Progenitor cell of endocrine pancreas (in vitro differentiated cells): ENCODE data around the gene PRKCE. TPM values are rescaled to one million over a fixed set of nuclear protein-coding genes. Genes with fewer than 3 reads are reported as not detected.
A peak's percentile ranks its signal among the peaks of the same experiment; 100 is the strongest.

Experiments
- DNase-seq: peaks from one replicate; pipeline ENCODE4 v3.0.0; 2021; ENCODE audit warnings: low spot score; ENCODE audit not compliant: unreplicated experiment
- H3K27ac Mint-ChIP-seq: 2 replicates; pipeline ENCODE4 v1.8.0; 2021; ENCODE audit warnings: mild to moderate bottlenecking, moderate library complexity, mixed read lengths
- H3K27me3 Mint-ChIP-seq: 2 replicates; pipeline ENCODE4 v1.8.0; 2021; ENCODE audit warnings: mixed read lengths
- H3K36me3 Mint-ChIP-seq: 2 replicates; pipeline ENCODE4 v1.8.0; 2022; ENCODE audit warnings: mixed read lengths; ENCODE audit not compliant: insufficient read depth
- H3K4me1 Mint-ChIP-seq: 2 replicates; pipeline ENCODE4 v1.8.0; 2021; ENCODE audit warnings: low read depth, mixed read lengths
- H3K4me3 Mint-ChIP-seq: 2 replicates; pipeline ENCODE4 v1.8.0; 2021; ENCODE audit warnings: low read depth, mild to moderate bottlenecking, moderate library complexity, mixed read lengths
- H3K9me3 Mint-ChIP-seq: 2 replicates; pipeline ENCODE4 v1.8.0; 2021; ENCODE audit warnings: low read depth, mixed read lengths
- total RNA-seq: library from RNA; stranded (reverse); gene quantifications from 2 replicates; pipeline ENCODE4 v1.2.1, GENCODE V29; 2021
- TF ChIP-seq, protein P1 (sequence below): fragments of 200-600 bp; sonication (generic); IDR thresholded peaks from one replicate; pipeline ENCODE4 v1.5.0; 2021; ENCODE audit warnings: antibody characterized with exemption, mild to moderate bottlenecking; ENCODE audit not compliant: unreplicated experiment

The PRKCE gene
- total RNA-seq, 1 donor from 2014 or later = 4.2 TPM

DNA sequence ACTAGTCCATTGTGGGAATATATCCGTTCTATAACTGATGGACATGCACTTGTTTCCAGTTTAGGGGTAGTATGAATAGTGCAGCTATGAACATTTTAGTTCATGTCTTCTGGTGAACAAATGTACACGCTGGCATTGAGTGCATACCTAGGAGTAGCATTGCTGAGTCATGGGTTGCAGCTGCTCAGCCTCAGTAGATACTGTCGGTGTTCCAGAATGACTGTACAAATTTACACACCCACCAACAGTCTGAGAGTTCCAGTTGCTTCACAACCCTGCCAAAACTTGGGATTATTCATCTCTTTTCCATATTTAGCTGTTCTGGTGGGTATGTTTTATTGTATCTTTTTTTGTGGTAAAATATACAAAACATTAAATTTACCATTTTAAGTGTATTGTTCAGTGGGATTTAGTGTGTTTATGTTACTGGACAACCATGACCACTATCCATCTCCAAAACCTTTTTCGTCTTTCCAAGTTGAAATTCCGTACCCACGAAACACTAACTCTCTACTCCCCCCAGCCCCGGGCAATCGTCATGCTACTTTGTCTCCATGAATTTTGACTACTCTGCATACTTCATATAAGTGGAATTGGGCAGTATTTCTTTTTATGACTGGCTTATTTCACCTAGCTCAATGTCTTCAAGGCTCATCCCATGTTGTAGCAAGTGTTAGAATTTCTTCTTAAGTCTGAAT lies 281.0 kb downstream of the PRKCE start:
- H3K4me3 Mint-ChIP-seq = no peak overlapping the region
- DNase-seq = no peak
- TF ChIP-seq, protein P1, sequence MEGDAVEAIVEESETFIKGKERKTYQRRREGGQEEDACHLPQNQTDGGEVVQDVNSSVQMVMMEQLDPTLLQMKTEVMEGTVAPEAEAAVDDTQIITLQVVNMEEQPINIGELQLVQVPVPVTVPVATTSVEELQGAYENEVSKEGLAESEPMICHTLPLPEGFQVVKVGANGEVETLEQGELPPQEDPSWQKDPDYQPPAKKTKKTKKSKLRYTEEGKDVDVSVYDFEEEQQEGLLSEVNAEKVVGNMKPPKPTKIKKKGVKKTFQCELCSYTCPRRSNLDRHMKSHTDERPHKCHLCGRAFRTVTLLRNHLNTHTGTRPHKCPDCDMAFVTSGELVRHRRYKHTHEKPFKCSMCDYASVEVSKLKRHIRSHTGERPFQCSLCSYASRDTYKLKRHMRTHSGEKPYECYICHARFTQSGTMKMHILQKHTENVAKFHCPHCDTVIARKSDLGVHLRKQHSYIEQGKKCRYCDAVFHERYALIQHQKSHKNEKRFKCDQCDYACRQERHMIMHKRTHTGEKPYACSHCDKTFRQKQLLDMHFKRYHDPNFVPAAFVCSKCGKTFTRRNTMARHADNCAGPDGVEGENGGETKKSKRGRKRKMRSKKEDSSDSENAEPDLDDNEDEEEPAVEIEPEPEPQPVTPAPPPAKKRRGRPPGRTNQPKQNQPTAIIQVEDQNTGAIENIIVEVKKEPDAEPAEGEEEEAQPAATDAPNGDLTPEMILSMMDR = no peak
- H3K36me3 Mint-ChIP-seq = no peaks in the 10 kb centered on the region
- H3K27ac Mint-ChIP-seq = no peak overlapping the region
- H3K27me3 Mint-ChIP-seq = peaks cover 6% of the 10 kb centered on the region
- no peaks in the 10 kb centered on the region for H3K4me1 Mint-ChIP-seq
- H3K9me3 Mint-ChIP-seq = no peaks in the 10 kb centered on the region

GRCh38 chr2:45935791-45936622 lies 284.5 kb downstream of the PRKCE start:
- H3K4me1 Mint-ChIP-seq = peaks cover 3% of the 10 kb centered on the region
- H3K9me3 Mint-ChIP-seq = no peaks in the 10 kb centered on the region
- TF ChIP-seq, protein P1 = peak; percentile 85
- H3K4me3 Mint-ChIP-seq = no peak overlapping the region
- no peaks in the 10 kb centered on the region for H3K36me3 Mint-ChIP-seq
- DNase-seq = peak; percentile 60
- peaks cover 3% of the 10 kb centered on the region for H3K27me3 Mint-ChIP-seq
- H3K27ac Mint-ChIP-seq = no peak overlapping the region

DNA sequence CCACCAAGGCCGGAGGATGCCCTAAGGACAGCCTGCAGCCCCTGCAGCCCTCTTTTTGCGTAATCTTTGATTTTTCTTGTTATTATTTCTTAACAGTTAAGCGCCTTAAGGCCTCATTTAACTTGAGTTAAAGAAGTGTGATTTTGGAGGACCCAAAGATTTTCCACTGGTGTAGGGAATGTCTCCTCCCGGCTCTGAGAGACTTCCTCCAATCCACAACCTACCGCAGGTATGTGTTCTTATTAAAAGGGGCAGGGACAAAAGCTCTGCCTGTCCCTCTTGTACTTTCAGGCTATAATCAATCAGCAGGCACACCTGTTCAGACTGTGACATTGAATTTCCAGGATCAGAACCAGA lies 285.1 kb downstream of the PRKCE start:
- no peaks in the 10 kb centered on the region for H3K36me3 Mint-ChIP-seq
- peaks cover 3% of the 10 kb centered on the region for H3K27me3 Mint-ChIP-seq
- DNase-seq = no peak
- H3K27ac Mint-ChIP-seq = no peak overlapping the region
- no peaks in the 10 kb centered on the region for H3K9me3 Mint-ChIP-seq
- peaks cover 3% of the 10 kb centered on the region for H3K4me1 Mint-ChIP-seq
- no peak overlapping the region for H3K4me3 Mint-ChIP-seq
- TF ChIP-seq, protein P1 = no peak

DNA sequence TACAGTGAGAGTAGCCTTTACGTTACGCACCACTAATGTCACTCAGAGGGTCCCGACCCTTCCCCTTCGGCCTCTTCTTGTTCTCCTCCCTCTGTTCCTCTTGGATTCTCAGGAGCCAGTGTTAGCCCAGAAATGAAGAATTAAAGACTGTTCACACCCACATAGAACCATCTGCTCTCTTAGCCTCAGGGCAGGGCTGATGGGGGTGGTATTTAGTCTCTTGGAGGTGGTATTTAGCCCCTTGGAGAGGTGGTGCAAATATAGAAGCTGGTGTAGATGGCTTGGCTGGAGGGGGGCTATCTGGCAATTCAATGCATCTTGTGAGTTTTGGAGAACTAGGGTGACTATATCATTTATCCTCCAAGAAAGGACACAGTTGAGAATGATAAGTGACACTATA lies 286.5 kb downstream of the PRKCE start:
- no peak for DNase-seq
- Mint-ChIP-seq H3K4me1 (peaks cover 3% of the 10 kb centered on the region), H3K9me3 (no peaks in the 10 kb centered on the region), H3K27me3 (peaks cover 3% of the 10 kb centered on the region), H3K4me3 (no peak overlapping the region), H3K36me3 (no peaks in the 10 kb centered on the region), H3K27ac (no peak overlapping the region)
- TF ChIP-seq, protein P1 = no peak

DNA sequence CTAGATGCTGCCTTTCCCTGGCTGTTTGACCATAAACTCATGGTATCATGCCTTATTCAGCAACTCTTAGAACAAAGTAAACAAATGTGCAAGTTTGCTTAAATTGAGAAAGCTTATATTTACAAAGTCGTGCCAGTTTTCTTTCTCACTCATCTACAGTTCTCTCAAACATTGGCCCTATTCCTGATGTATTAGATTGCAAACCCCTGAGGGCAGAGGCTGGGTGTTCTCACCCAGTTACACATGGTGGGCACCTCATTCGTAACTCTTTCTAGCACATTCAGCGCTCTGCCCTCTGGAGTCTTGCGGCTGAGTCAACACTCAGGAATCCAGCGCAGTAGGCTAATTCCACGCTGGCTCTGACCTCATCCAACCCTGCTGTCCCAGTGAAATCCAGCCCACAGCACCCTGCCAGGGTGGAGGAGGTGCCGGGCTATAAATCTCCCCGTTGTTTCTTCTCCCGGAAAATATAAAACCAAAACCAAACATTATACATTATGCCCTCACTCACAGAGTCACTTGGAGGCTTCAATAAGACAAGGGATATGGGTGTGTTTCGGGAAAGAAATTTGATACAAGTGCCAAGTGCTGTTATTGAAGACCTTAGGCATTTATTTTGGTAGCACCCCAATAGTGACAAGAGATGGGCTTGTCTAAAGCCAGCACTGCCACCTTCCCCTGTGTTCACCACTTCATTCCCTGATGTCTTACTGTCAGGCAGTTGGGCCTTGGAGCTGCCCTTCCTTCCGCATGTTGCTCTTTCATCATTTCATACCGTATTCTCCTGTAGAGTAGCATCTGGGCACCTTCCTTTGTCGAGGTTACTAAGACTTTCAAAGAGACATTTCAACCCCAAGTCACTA lies 287.4 kb downstream of the PRKCE start:
- Mint-ChIP-seq H3K27me3 (peaks cover 3% of the 10 kb centered on the region), H3K9me3 (no peaks in the 10 kb centered on the region), H3K4me3 (no peak overlapping the region), H3K36me3 (no peaks in the 10 kb centered on the region), H3K4me1 (peaks cover 5% of the 10 kb centered on the region), H3K27ac (peak overlapping the region; percentile 79)
- TF ChIP-seq, protein P1 = no peak
- no peak for DNase-seq
